Measurements from ENCODE around the gene P2RY1.
A peak's percentile ranks its signal among the peaks of the same experiment; 100 is the strongest.

P2RY1 gene

GRCh38 chr3:152826476-152826875 is 8.5 kb upstream of the P2RY1 start:
- Mint-ChIP-seq H3K36me3 (ENCODE audit: low read depth) (no peaks in the 10 kb centered on the region), H3K4me1 (no peaks in the 10 kb centered on the region), H3K9me3 (no peaks in the 10 kb centered on the region), H3K27me3 (ENCODE audit: low read depth, poor library complexity) (peaks cover 9% of the 10 kb centered on the region), H3K4me3 (no peak overlapping the region), H3K27ac (no peak overlapping the region)
- DNase-seq, result no peak
- TF ChIP-seq, protein P1, sequence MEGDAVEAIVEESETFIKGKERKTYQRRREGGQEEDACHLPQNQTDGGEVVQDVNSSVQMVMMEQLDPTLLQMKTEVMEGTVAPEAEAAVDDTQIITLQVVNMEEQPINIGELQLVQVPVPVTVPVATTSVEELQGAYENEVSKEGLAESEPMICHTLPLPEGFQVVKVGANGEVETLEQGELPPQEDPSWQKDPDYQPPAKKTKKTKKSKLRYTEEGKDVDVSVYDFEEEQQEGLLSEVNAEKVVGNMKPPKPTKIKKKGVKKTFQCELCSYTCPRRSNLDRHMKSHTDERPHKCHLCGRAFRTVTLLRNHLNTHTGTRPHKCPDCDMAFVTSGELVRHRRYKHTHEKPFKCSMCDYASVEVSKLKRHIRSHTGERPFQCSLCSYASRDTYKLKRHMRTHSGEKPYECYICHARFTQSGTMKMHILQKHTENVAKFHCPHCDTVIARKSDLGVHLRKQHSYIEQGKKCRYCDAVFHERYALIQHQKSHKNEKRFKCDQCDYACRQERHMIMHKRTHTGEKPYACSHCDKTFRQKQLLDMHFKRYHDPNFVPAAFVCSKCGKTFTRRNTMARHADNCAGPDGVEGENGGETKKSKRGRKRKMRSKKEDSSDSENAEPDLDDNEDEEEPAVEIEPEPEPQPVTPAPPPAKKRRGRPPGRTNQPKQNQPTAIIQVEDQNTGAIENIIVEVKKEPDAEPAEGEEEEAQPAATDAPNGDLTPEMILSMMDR (IDR thresholded peaks at IDR 0.05), result no peak

- peaks cover 9% of the 10 kb centered on the region for H3K27me3 Mint-ChIP-seq (ENCODE audit: low read depth, poor library complexity)
- H3K4me3 Mint-ChIP-seq, result no peak overlapping the region
- no peaks in the 10 kb centered on the region for H3K36me3 Mint-ChIP-seq (ENCODE audit: low read depth)
- no peak for DNase-seq
- H3K4me1 Mint-ChIP-seq, result no peaks in the 10 kb centered on the region
- no peak overlapping the region for H3K27ac Mint-ChIP-seq
- no peaks in the 10 kb centered on the region for H3K9me3 Mint-ChIP-seq
- TF ChIP-seq, protein P1 (IDR thresholded peaks at IDR 0.05), result no peak
These were observed 7.6 kb upstream of the P2RY1 start for GRCh38 chr3:152827313-152827712.

GRCh38 chr3:152828075-152828840 is 6.7 kb upstream of the P2RY1 start:
- H3K27me3 Mint-ChIP-seq (ENCODE audit: low read depth, poor library complexity), result peaks cover 9% of the 10 kb centered on the region
- no peaks in the 10 kb centered on the region for H3K36me3 Mint-ChIP-seq (ENCODE audit: low read depth)
- no peaks in the 10 kb centered on the region for H3K9me3 Mint-ChIP-seq
- no peak for DNase-seq
- H3K4me1 Mint-ChIP-seq, result no peaks in the 10 kb centered on the region
- TF ChIP-seq, protein P1 (IDR thresholded peaks at IDR 0.05), result no peak
- no peak overlapping the region for H3K4me3 Mint-ChIP-seq
- no peak overlapping the region for H3K27ac Mint-ChIP-seq

GRCh38 chr3:152830245-152830644 is 4.7 kb upstream of the P2RY1 start:
- Mint-ChIP-seq H3K27ac (no peak overlapping the region), H3K9me3 (no peaks in the 10 kb centered on the region), H3K4me3 (no peak overlapping the region), H3K36me3 (ENCODE audit: low read depth) (no peaks in the 10 kb centered on the region), H3K27me3 (ENCODE audit: low read depth, poor library complexity) (peaks cover 17% of the 10 kb centered on the region), H3K4me1 (peaks cover 8% of the 10 kb centered on the region)
- DNase-seq, result no peak
- TF ChIP-seq, protein P1 (IDR thresholded peaks at IDR 0.05), result no peak

DNA sequence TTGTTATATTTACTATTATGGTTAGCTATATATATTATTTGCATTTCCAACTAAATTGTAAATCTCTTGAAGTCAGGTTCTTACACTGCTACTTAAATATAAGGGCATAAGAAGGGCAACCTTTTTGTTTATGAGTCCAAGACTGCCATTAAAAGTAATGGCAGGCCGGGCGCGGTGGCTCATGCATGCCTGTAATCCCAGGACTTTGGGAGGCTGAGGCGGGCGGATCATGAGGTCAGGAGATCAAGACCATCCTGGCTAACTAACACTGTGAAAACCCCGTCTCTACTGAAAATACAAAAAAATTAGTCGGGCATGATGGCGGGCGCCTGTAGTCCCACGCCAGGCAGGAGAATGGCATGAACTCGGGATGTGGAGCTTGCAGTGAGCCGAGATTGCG is 2.9 kb upstream of the P2RY1 start:
- no peak for DNase-seq
- Mint-ChIP-seq H3K27me3 (ENCODE audit: low read depth, poor library complexity) (peaks cover 32% of the 10 kb centered on the region), H3K27ac (no peak overlapping the region), H3K36me3 (ENCODE audit: low read depth) (no peaks in the 10 kb centered on the region), H3K4me1 (peaks cover 19% of the 10 kb centered on the region), H3K4me3 (no peak overlapping the region), H3K9me3 (no peaks in the 10 kb centered on the region)
- TF ChIP-seq, protein P1 (IDR thresholded peaks at IDR 0.05), result no peak

GRCh38 chr3:152833089-152833488 is 1.8 kb upstream of the P2RY1 start:
- no peaks in the 10 kb centered on the region for H3K36me3 Mint-ChIP-seq (ENCODE audit: low read depth)
- peaks cover 42% of the 10 kb centered on the region for H3K27me3 Mint-ChIP-seq (ENCODE audit: low read depth, poor library complexity)
- no peaks in the 10 kb centered on the region for H3K9me3 Mint-ChIP-seq
- H3K4me3 Mint-ChIP-seq, result peak overlapping the region; percentile 21
- DNase-seq, result no peak
- H3K4me1 Mint-ChIP-seq, result peaks cover 21% of the 10 kb centered on the region
- TF ChIP-seq, protein P1 (IDR thresholded peaks at IDR 0.05), result no peak
- H3K27ac Mint-ChIP-seq, result no peak overlapping the region
